Fibroblast of gingiva (primary cell): ENCODE data around the gene SMYD5.
A peak's percentile ranks its signal among the peaks of the same experiment; 100 is the strongest.
"Not testable (repeated sequence)": the region's sequence is repeated elsewhere in the genome, so short reads cannot be mapped to it uniquely, and the experiment has no call there.

ENCODE experiments used
- DNase-seq: peaks from one replicate; pipeline ENCODE4 v3.0.0-alpha.2; 2011; ENCODE audit warnings: low read depth

The SMYD5 gene

DNA sequence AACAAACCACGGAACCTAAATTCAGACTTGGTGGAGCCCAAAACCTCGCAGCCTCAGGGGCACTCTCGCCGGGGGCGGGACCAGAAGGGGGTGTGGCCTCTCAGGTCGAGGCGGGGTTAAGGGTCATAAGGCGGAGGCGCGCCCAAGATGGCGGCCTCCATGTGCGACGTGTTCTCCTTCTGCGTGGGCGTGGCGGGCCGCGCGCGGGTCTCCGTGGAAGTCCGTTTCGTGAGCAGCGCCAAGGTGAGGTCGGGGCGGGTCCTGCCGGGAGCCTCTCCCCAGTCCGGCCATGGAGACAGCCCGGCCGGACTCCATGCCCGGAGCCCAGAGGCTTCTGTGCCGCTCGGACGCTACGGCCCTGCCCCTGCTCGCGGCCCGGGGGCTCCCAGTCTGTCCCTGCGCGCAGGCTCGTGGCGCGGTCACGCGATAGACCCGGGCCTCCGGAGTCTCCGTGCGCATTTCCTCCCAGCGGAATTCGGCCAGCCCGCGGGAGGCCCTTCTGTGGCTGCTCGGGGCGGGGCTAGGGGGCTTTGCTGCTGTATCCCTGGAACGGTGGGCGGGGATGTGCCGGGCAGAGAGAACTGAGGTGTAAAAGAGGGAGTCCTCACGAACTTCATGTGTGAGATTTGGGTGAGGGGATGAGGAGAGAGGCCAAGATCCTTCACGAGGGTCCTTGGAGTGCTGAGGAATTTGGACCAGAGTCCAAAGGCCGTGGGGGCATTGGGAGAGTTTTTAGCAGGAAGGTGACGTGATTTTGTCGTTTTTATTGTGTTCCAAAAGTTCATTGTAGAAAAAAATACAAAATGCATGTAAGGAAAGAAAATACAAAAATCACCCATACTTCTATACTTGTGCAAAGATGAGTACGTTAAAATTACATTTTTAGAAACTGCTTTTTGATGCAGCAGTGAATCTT, at the start of gene SMYD5:
Gene SMYD5, plus strand, starts transcription at position 126 of the 916 bp plus-strand sequence. Its CDS starts 22 bp downstream, at position 148.
- peak; percentile 79 for DNase-seq

DNA sequence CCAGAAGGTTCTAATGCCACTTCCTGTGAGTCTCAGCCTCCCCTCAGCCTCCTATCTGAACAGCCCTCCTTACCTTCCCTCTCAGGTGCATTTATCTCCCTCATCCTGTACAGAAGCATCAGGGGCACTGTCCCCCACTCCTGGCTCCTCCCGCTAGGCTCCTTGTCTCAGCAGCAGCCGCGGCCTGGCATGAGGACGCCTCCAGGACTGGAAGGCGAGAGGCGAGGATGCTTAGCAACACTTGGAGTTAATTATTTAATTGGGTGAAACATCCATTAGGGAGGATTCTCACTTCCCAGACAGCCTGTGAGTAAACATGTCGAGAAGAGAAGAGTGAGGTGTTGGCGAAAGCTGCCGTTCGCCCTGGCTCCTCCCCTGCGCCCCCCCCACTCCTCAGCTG, 48.1 kb upstream of the SMYD5 start:
- DNase-seq: not testable (repeated sequence)

DNA sequence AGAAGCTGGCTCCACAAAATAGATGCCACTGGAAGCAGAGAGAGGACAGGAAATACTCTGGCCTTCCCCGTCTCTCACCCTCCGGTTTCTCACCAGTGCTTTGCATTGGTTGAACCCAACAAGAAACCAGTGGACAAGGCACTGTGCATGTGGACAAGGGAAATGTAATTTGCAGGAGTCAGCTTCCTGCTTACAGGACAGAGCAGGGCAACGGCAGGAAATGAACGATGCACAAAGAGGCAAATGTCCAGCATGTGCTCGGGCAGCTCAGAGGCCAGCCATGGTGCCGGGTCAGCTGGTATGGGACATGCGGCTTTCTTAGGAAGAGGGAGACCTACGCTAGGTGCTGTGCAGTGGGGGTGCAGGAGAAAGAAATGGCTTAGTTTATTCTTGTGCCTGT, 47.2 kb upstream of the SMYD5 start:
- DNase-seq: not testable (repeated sequence)

DNA sequence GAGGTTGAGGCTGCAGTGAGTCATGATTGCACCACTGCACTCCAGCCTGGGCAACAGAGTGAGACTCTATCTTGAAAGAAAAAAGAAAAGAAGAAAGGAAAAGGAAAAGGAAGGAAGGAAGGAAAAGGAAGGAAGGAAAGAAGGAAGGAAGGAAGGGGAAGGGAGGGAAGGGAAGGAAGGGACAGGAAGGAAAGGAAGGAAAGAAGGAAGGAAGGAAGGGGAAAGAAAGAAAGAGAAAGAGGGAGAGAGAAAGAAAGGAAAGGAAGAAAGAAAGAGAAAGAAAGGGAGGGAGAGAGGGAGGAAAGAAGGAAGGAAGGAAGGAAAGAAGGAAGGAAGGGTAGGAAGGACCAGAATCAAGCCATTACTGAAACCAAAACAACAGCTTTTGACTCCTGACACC, 45.7 kb upstream of the SMYD5 start:
- DNase-seq: not testable (repeated sequence)

DNA sequence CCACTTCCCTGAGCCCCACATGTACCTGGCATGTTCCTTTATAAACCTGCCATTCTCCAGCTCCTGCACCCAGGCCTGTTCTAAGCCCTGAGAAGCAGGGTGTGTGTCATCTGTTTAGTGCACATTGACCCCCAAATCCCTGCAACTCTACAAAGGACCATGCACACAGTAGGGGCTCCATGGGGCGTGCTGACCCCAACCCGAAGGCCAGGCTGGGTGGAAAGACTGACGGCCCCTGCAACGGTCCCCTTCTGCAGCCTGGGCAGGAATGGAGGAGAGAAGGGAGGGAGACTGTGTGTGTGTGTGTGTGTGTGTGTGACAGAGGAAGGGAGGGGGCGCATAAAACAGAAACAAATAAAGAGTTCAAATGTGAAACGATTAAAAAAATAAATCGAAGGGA, 43.7 kb upstream of the SMYD5 start:
- not testable (repeated sequence) for DNase-seq

DNA sequence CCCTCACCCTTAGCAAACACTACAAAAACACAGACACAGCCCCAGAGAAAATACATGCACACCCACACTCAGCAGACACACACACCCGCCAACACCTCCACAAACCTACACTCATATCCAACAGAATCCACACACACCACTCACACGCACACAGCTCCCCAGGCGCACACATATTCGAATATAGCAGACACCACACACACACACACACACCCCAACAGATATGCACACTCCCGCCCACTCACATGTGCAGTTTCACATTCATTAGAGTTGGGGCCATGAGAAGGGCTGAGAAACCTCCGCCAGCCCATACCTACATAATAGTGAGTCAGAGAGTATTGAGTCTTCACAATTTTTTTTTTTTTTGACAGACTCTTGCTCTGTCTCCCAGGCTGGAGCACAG, 41.1 kb upstream of the SMYD5 start:
- no peak for DNase-seq

DNA sequence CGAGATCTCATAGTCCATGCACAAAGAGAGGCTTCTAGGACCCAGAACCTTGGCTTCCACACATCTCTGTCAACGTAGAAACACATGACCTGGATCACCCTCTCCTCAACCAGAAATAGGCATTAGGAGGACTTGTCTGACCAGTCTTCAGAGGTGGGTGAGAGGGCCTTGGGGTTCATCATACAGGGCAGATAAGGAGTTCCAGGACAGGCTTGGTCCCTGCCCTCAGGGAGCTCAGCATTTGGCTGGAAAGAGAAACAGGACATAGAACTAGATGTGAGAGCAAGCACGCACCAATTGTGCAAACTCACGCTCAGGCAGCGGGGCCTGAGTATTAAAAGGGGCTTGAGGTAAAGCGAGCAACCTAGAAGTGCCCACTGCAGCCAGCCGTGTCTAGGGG, 40.3 kb upstream of the SMYD5 start:
- DNase-seq: no peak

DNA sequence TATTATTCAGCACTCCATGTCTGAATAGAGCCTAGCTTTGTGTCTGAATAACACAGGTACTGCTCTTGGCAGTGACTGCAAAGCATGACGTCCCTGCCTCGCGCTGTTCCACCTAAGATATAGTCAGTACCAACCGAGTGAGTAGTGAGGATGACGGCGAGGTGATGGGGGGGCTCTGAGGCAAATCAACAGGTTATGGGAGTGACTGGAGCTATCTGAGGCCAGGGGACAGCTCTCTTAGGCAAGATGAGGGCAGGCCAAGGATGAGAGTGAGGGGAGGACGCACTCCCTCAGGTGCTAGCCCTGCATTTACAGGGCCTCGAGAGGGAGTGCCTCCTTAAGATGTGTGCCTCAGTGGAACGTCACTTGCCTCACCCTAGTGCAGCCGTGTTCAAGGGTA, 39.8 kb upstream of the SMYD5 start:
- no peak for DNase-seq

DNA sequence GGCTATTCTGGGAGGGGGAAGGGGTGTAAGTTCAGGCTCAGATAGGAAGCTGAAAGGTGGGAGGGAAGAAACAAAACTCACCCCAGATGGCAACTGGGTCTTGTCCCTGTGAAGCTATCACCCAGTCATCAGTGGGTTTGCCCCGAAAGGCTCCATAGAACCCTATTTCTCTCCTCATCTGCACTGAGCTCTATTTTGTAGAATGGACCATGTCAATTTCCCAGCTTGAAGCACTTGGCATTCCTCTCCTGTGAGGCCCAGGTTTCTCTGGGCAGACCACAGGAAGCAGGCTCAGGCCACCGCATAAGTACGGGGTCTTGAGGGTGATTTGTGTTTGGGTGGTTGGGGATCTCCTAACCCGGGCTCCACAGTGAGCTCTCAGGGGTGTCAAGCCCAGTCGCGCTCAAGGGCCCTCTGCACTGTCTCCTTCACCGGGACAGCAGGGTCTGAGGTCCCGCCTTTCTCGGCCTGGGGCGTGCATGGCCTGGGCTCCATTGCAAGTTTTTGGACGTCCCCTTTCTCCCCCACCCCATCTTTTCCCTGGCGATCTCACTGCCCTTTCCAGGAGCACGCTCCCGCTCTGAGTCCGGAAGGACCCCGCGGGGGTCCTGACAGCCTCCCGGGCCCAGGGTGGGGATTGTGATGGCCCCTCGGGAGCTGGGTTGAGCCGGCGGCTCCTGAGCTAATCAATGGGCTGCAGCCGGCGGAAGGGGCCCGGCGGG, 38.9 kb upstream of the SMYD5 start:
- no peak for DNase-seq

DNA sequence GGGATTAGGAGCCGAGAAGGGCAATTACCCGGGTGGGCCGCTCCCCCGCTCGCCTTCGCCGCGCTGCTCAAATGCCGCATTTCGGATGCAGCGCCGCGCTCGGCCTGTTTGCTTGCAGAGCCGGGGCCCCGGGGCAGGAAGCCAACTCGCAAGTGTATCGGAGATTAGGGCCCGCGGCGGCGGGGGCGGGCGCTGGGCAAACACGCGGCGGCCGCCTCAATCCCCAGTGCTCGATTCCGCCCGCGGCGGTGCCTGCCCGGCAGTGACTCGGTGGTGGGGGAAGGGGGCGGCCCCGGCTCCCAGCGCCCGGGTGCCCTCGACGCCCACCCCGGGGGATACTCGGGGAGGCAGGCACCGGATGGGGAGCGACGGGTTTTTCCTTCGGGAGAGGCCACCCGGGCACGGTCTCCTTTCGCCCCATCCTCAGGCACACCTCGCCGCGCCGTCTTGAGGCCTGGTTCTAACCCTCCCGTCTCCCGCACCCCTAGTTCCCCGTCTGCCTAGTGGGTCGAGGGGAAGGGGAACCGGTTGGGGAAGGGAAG, 38.3 kb upstream of the SMYD5 start:
- peak; percentile 13 for DNase-seq

DNA sequence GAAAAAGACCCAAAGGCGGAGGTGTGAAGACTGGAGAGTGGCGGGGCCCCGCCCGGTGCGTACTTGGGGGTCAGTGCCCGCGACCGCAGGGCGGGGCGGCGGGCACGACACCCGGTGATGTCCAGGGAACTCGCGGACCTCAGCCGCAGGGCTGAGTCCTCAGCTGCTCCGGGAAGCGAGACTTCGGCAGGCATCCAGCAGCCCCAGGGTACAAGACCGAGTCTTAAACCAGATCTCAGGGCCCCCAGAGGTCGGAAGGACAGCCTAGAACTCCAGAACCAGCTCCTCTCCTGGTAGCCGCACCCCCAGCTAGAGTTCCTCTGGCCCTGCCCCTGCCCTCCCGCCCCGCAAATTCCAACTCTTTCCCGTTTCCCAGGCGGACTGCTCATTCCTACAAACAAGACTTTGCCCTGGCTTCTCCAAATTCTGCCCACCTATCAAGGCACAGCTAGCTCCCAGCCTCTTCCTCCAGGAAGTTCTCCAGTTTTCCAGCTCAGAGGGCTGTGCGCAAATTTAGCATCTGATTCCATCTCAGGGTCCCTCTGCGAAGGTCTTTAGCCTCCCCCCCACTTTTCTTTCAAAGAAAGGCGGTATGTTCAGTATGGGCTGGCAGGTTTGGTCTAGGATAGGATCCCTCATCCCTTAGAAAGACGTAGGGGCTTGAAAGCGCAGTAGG, 37.7 kb upstream of the SMYD5 start:
- no peak for DNase-seq

DNA sequence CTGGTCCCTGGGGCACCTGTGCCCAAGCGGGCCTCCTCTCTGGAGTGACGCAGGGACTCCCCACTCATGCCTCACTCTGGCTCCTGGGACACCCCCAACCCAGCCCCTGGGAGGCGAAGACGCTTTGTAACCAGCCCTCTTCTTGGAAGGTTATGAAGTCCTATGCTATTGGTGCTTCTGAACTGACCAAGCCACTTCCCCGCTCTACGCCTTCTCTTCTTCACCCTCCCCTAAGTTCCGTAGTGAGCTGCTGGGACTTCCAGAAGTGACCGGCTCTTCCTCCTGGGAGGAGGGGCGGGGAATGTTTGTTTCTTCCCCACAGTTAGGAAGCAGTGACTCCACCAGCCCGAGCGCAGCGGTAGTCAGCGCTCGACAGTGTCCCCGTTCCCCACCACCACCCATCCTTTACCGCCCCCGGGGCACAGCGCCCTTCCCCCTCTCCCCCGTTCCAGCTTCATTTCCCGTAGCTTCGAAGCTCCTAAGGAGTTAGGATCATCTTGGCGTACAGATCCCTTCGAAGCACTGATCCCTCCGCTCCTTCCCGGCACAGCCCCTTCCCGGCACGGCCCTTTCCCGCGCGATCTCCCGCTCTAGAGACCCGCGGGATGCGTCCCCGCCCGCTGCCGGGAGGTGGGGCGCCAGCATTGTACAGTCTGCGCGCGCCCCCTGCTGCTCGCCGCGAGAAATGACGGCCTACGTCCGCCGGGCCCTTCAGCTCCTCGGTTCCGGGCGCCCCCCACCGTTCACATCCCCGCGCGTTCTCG, 37.0 kb upstream of the SMYD5 start:
- peak; percentile 76 for DNase-seq

DNA sequence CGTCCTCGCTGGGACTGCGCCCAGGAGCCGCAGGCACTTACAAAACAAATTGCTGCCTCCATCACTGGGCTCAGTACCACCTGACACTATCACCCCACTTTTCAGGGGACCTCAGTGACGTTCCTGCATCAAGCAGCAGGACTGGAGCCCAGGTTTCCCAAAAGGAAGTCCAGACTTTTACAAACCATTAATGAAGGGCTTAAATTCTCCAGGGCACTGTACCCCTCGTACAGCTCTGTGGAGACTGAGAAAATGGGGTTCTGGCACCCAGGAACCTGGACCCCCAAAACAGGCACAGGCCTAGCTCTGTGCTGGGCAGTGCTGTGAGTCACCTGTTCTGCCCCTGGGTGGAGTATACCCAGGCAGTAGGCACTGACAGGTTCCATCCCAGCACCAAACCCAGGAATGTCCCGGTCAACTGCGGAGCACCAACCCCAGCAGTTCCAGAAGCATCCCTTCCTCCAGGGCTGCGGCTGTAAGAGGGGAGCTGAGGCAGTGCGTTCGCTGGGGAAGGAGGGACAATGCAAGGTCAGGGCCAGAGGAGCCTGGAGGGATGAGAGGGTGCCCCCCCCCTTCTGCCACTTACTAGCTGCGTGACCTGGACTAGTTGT, 36.3 kb upstream of the SMYD5 start:
- DNase-seq: no peak

DNA sequence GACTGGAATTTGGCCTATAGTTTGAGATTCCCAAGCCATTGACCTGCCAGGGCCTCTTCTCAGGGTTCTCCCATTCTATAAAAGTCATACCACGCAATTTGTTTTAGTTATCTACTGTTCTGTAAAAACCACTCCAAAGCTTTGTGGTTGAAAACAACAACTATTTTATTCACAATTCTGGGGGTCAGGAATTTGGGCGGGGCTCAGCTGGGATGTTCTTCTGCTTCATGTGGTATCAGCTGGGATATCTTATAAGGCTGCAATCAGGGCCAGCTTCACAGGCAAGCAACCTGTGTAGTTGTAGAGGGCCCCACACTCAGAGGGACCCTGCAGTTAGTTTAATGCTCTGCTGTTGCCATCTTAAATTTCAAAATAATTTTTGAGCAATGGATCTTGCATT, 28.1 kb upstream of the SMYD5 start:
- DNase-seq: no peak

DNA sequence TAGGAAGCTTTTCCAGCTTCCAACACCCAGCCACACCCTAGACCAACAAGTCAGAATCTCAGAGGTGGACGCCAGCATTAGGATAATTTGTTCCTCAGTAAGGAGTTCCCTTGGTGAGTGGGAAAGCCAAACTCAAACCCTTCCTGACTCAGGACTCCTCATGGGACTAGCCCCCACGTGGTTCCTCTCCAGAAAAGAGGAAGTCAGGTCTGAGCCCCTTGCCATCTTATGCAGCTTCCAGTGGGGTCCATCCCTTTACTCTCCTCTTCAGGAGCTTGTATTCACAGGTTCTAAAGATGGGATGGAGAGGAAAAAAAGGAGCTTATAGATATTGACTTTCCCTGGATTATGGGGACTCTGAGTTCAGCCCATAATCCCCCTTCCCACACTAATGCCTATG, 26.5 kb upstream of the SMYD5 start:
- DNase-seq: no peak

DNA sequence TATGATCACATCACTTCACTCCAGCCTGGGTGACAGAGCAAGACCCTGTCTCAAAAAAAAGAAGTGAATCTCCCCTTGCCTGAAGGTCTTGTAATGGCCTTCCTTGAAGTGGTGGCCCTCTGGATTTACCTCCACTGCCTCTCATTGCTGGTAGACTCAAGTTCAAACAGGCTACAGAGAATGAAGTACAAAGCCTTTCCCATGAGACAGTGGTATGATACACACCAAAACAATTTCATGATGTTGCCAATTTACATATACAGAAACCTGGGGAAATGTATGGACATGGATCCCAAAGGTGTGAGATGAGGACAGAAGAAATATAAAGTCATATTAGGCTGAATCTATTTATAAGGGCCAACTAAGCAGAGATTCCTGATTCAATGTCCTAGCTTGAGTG, 16.5 kb upstream of the SMYD5 start:
- no peak for DNase-seq

DNA sequence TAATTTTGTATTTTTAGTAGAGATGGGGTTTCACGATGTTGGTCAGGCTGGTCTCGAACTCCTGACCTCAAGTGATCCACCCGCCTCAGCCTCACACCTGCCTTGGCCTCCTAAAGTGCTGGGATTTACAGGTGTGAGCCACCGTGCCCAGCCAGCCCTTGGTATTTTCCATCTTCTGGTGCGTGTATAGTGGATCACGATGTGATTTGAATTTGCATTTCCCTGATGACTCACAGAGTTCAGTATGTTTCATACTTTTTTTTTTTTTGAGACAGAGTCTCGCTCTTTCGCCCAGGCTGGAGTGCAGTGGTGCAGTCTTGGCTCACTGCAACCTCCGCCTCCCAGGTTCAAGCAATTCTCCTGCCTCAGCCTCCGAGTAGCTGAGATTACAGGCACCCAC, 13.8 kb upstream of the SMYD5 start:
- not testable (repeated sequence) for DNase-seq

DNA sequence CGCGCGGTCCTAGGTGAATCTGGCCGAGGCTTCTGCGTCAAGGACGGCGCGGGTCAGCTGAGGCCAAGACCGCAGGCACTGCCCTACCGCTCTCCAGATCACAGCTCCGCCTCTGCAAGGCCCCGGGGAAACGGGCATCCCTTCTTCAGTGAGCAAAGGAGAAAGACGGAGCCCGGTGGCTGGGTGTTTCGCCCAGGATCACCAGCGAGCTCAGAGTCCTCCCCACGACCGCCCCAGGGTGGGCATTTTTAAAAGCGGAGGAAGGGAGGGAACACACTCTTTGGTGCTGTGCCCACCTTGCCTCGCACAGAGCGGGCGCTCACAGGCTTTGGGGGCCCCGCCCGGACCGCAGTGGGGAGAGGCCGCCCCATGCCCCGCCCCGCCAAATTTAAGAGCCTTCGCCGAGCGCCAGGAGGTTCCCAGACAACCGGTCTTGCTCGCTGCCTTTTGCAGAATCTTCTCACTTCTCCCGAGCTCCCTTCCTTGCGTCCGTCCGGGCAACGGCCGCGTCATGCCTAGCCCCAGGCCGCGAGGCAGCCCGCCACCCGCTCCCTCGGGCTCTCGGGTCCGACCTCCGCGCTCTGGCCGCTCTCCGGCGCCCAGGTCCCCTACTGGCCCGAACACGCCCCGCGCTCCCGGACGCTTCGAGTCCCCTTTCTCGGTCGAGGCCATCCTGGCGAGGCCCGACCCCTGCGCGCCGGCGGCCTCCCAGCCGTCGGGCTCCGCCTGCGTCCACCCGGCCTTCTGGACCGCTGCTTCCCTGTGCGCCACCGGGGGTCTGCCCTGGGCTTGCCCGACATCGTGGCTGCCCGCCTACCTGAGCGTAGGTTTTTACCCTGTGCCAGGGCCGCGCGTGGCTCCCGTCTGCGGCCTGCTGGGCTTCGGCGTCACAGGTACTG, 11.6 kb upstream of the SMYD5 start, which contains the start of gene NOTO:
Gene NOTO, plus strand, starts transcription at position 419 of the 899 bp plus-strand sequence. Its CDS starts 93 bp downstream, at position 512.
- no peak for DNase-seq

DNA sequence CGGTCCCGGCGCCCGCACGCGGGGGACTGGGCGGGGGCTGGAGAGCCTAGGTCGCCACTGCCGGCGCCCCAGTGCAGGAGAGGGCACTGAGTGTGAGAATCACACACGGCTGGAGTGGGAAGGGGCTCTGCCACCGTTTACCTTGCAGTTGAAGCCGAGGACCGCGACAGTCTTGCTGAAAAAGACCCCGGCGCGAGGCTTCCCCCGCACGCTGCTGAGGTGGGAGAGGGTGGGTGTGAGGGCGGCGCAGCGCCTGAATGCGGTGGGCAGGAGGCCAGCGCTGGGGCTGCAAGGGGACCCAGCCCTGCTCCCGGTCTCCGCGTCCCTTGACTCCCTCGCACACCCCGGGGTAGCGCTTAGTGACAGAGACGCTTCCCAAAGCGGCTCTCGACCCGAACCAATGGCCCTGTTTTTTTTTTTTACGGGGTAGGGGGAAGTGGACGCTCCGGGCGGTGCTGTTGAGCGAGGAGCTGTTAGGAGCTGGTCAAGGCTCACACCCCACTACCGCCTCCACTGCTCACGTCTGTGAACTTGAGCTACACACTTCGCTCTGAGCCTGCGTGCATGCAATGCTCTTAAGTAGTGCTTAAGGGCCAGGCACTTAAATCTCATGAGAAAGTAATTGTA, 10.9 kb upstream of the SMYD5 start:
- no peak for DNase-seq

DNA sequence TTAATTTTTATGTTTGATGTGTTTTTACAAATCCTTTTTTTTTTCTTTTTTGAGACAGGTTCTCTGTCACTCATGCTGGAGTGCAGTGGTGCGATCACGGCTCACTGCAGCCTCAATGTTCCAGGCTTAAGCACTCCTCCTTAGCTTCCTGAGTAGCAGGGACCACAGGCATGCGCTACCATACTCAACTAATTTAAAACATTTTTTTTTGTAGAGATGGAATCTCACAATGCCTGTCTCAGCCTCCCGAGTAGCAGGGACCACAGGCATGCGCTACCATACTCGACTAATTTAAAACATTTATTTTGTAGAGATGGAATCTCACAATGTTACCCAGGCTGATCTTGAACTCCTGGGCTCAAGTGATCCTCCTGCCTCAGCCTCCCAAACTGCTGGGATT, 8.4 kb upstream of the SMYD5 start:
- no peak for DNase-seq
